GM12878 (cell line): ENCODE measurements around the gene NR6A1. TPM values are rescaled to one million over a fixed set of nuclear protein-coding genes. Genes with fewer than 3 reads are reported as not detected.

ENCODE experiments used
- BCL11A ChIP-seq: IDR thresholded peaks from 2 replicates; pipeline ENCODE4 v1.6.1; 2011; ENCODE audit warnings: low read depth, low read length
- CREB1 ChIP-seq: IDR thresholded peaks from 2 replicates; pipeline ENCODE4 v1.6.1; 2012; ENCODE audit warnings: low read depth, mild to moderate bottlenecking, inconsistent platforms
- DPF2 ChIP-seq: fragments of 450-650 bp; IDR thresholded peaks from 2 replicates; pipeline ENCODE4 v1.6.1; 2017; ENCODE audit warnings: mild to moderate bottlenecking
- EED ChIP-seq: sonication (generic); IDR thresholded peaks from 2 replicates; pipeline ENCODE4 v1.6.1; 2016; ENCODE audit warnings: antibody characterized with exemption, low read depth
- HCFC1 ChIP-seq: fragments of 150-350 bp; IDR thresholded peaks from 2 replicates; pipeline ENCODE4 v1.6.1; 2014; ENCODE audit warnings: low read length
- IRF4 ChIP-seq: IDR thresholded peaks from 2 replicates; pipeline ENCODE4 v1.6.1; 2011; ENCODE audit warnings: low read depth, low read length
- JUND ChIP-seq: IDR thresholded peaks from 2 replicates; pipeline ENCODE4 v1.6.1; 2012; ENCODE audit warnings: low read depth, mild to moderate bottlenecking, low read length, improper control_type of control experiment, moderate library complexity
- MTA2 ChIP-seq: fragments of 450-650 bp; IDR thresholded peaks from 2 replicates; pipeline ENCODE4 v1.6.1; 2016; ENCODE audit warnings: low read depth, mild to moderate bottlenecking, moderate library complexity
- MYB ChIP-seq: fragments of 150-350 bp; IDR thresholded peaks from 2 replicates; pipeline ENCODE4 v1.6.1; 2014; ENCODE audit warnings: mild to moderate bottlenecking, low read depth, low read length, borderline replicate concordance
- NBN ChIP-seq: fragments of 450-650 bp; IDR thresholded peaks from 2 replicates; pipeline ENCODE4 v1.6.1; 2016
- NFYA ChIP-seq: IDR thresholded peaks from 2 replicates; pipeline ENCODE4 v1.6.1; 2011; ENCODE audit warnings: low read depth, mild to moderate bottlenecking, low read length, improper control_type of control experiment, borderline replicate concordance
- NFYB ChIP-seq: IDR thresholded peaks from 2 replicates; pipeline ENCODE4 v1.6.1; 2011; ENCODE audit warnings: low read depth, mild to moderate bottlenecking, low read length, improper control_type of control experiment, moderate library complexity; ENCODE audit not compliant: insufficient read depth
- PAX8 ChIP-seq: fragments of 450-650 bp; IDR thresholded peaks from 2 replicates; pipeline ENCODE4 v1.6.1; 2017; ENCODE audit warnings: mild to moderate bottlenecking, moderate library complexity
- POLR2AphosphoS2 ChIP-seq: IDR thresholded peaks from 2 replicates; pipeline ENCODE4 v1.6.1; 2011; ENCODE audit warnings: low read depth, mild to moderate bottlenecking, low read length, improper control_type of control experiment, moderate library complexity
- RBBP5 ChIP-seq: fragments of 200-600 bp; sonication (generic); conservative IDR thresholded peaks from 2 replicates; pipeline ENCODE4 v1.6.1; 2016
- RUNX3 ChIP-seq: IDR thresholded peaks from 2 replicates; pipeline ENCODE4 v1.6.1; 2012; ENCODE audit warnings: low read length, inconsistent platforms
- SIN3A ChIP-seq: IDR thresholded peaks from 2 replicates; pipeline ENCODE4 v1.6.1; 2012; ENCODE audit warnings: low read depth, low read length, improper control_type of control experiment
- SIX5 ChIP-seq: IDR thresholded peaks from 2 replicates; pipeline ENCODE4 v1.6.1; 2011; ENCODE audit warnings: mild to moderate bottlenecking, low read depth, low read length, moderate library complexity; ENCODE audit not compliant: severe bottlenecking
- SMARCA5 ChIP-seq: fragments of 450-650 bp; IDR thresholded peaks from 2 replicates; pipeline ENCODE4 v1.6.1; 2017; ENCODE audit warnings: mild to moderate bottlenecking
- TCF12 ChIP-seq: IDR thresholded peaks from 2 replicates; pipeline ENCODE4 v1.6.1; 2011; ENCODE audit warnings: low read depth, mild to moderate bottlenecking, low read length
- YY1 ChIP-seq: IDR thresholded peaks from 2 replicates; pipeline ENCODE4 v1.6.1; 2011; ENCODE audit warnings: low read depth, mild to moderate bottlenecking, low read length
- ZBED1 ChIP-seq: IDR thresholded peaks from 2 replicates; pipeline ENCODE4 v1.6.1; 2016; ENCODE audit warnings: borderline replicate concordance
- polyA plus RNA-seq, 11 experiments: library from polyadenylated mRNA; depleted of rRNA in 4 of 11; unstranded in 6 of 11; stranded (reverse) in 5 of 11; fragments of >200 nt; fragmentation: Nextera tagmentation in 4 of 11; fragmentation: Illumina TruSeq in 1 of 11; extraction: Ambion mirVana in 4 of 11; extraction: Trizol in 1 of 11; gene quantifications; 1 replicate in 1 of 11; 2 replicates in 10 of 11; pipeline versions ENCODE4 v1.2.1 to v1.2.3, GENCODE V29; 2011 to 2016; ENCODE audit warnings: inconsistent platforms in 2 of 11, missing spikeins in 2 of 11, low read depth in 1 of 11
- total RNA-seq, 4 experiments: library from RNA; depleted of rRNA in 3 of 4; stranded (reverse); fragments of >200 nt in 3 of 4; fragmentation: Illumina TruSeq in 1 of 4; extraction: Trizol in 1 of 4; gene quantifications; 2 replicates each; pipeline versions ENCODE4 v1.2.1 to v1.2.3, GENCODE V29; 2013 to 2021
- TF ChIP-seq, protein P1 (sequence below): fragments of 450-650 bp; conservative IDR thresholded peaks from 2 replicates; pipeline ENCODE4 v1.6.1; 2017; ENCODE audit warnings: mild to moderate bottlenecking, moderate library complexity
- TF ChIP-seq, protein P2 (sequence below): IDR thresholded peaks from 2 replicates; pipeline ENCODE4 v1.6.1; 2012; ENCODE audit warnings: low read length, inconsistent platforms
- TF ChIP-seq, protein P3 (sequence below): fragments of 450-650 bp; IDR thresholded peaks from 2 replicates; pipeline ENCODE4 v1.6.1; 2017; ENCODE audit warnings: antibody characterized with exemption, mild to moderate bottlenecking, moderate library complexity
- TF ChIP-seq, protein P4 (sequence below): fragments of 450-650 bp; IDR thresholded peaks from 2 replicates; pipeline ENCODE4 v1.6.1; 2016; ENCODE audit warnings: mild to moderate bottlenecking

The NR6A1 gene
- total and polyA plus RNA-seq, 10 of the 15 experiments (the other 5 are each of a cell fraction or from before 2014, with no cell fraction given): 1.2 to 9.2 (median 4.6) TPM

DNA sequence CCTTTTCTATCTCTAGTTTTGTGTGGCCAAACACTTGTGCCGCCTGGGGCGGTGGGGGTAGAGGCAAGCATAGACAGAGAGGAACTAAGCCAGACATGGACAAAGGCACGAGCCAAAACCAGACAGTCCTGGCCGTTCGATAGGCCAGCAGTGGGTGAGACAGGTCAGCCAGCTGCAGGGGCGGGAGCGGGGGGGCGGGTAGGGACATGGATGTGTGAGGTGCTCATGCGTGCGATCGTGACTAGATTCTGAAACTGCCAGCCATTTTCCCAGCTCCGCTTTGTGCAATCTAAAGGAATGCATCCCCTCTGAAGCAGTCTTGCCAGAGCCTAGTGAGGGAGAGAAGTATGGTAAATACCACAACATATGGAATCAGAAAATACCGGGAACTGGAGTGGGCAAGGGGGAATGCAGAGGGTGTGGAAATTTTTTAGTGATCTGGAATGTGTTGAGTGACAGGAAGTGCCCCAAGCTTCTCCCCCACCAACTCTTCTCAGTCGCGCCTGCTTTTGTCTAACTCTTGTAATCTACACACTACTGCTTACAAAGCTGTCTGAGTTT, 111.9 kb downstream of the NR6A1 start (continued):
- TF ChIP-seq, protein P1, sequence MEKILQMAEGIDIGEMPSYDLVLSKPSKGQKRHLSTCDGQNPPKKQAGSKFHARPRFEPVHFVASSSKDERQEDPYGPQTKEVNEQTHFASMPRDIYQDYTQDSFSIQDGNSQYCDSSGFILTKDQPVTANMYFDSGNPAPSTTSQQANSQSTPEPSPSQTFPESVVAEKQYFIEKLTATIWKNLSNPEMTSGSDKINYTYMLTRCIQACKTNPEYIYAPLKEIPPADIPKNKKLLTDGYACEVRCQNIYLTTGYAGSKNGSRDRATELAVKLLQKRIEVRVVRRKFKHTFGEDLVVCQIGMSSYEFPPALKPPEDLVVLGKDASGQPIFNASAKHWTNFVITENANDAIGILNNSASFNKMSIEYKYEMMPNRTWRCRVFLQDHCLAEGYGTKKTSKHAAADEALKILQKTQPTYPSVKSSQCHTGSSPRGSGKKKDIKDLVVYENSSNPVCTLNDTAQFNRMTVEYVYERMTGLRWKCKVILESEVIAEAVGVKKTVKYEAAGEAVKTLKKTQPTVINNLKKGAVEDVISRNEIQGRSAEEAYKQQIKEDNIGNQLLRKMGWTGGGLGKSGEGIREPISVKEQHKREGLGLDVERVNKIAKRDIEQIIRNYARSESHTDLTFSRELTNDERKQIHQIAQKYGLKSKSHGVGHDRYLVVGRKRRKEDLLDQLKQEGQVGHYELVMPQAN: 0 out of 2 replicates have a peak, but pooled peaks have one; percentile 41
- TF ChIP-seq ZBED1 (no peak), SIN3A (peak; percentile 84; the same call in 1 of the 2 replicates), MYB (no peak), TCF12 (peak; percentile 85), MTA2 (peak; percentile 66; the same call in 1 of the 2 replicates), NFYA (no peak), RBBP5 (no peak), DPF2 (peak; percentile 72; the same call in 1 of the 2 replicates), NBN (peak; percentile 72; the same call in 1 of the 2 replicates), RUNX3 (no peak; the same call in none of the 2 replicates), NFYB (no peak), BCL11A (0 out of 2 replicates have a peak, but pooled peaks have one; percentile 14), POLR2AphosphoS2 (peak; percentile 74; the same call in 1 of the 2 replicates), CREB1 (0 out of 2 replicates have a peak, but pooled peaks have one; percentile 6), EED (peak; percentile 91), IRF4 (0 out of 2 replicates have a peak, but pooled peaks have one; percentile 53), SIX5 (no peak), JUND (no peak), YY1 (peak; percentile 93), PAX8 (peak; percentile 88), HCFC1 (no peak), SMARCA5 (no peak; the same call in 1 of the 2 replicates)
- TF ChIP-seq, protein P2, sequence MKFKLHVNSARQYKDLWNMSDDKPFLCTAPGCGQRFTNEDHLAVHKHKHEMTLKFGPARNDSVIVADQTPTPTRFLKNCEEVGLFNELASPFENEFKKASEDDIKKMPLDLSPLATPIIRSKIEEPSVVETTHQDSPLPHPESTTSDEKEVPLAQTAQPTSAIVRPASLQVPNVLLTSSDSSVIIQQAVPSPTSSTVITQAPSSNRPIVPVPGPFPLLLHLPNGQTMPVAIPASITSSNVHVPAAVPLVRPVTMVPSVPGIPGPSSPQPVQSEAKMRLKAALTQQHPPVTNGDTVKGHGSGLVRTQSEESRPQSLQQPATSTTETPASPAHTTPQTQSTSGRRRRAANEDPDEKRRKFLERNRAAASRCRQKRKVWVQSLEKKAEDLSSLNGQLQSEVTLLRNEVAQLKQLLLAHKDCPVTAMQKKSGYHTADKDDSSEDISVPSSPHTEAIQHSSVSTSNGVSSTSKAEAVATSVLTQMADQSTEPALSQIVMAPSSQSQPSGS: no peak; the same call in 1 of the 2 replicates
- TF ChIP-seq, protein P3, sequence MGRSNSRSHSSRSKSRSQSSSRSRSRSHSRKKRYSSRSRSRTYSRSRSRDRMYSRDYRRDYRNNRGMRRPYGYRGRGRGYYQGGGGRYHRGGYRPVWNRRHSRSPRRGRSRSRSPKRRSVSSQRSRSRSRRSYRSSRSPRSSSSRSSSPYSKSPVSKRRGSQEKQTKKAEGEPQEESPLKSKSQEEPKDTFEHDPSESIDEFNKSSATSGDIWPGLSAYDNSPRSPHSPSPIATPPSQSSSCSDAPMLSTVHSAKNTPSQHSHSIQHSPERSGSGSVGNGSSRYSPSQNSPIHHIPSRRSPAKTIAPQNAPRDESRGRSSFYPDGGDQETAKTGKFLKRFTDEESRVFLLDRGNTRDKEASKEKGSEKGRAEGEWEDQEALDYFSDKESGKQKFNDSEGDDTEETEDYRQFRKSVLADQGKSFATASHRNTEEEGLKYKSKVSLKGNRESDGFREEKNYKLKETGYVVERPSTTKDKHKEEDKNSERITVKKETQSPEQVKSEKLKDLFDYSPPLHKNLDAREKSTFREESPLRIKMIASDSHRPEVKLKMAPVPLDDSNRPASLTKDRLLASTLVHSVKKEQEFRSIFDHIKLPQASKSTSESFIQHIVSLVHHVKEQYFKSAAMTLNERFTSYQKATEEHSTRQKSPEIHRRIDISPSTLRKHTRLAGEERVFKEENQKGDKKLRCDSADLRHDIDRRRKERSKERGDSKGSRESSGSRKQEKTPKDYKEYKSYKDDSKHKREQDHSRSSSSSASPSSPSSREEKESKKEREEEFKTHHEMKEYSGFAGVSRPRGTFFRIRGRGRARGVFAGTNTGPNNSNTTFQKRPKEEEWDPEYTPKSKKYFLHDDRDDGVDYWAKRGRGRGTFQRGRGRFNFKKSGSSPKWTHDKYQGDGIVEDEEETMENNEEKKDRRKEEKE: no peak
- TF ChIP-seq, protein P4, sequence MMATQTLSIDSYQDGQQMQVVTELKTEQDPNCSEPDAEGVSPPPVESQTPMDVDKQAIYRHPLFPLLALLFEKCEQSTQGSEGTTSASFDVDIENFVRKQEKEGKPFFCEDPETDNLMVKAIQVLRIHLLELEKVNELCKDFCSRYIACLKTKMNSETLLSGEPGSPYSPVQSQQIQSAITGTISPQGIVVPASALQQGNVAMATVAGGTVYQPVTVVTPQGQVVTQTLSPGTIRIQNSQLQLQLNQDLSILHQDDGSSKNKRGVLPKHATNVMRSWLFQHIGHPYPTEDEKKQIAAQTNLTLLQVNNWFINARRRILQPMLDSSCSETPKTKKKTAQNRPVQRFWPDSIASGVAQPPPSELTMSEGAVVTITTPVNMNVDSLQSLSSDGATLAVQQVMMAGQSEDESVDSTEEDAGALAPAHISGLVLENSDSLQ: peak; percentile 95
